ENCODE measurements around the gene RNF123.

Gene RNF123

DNA sequence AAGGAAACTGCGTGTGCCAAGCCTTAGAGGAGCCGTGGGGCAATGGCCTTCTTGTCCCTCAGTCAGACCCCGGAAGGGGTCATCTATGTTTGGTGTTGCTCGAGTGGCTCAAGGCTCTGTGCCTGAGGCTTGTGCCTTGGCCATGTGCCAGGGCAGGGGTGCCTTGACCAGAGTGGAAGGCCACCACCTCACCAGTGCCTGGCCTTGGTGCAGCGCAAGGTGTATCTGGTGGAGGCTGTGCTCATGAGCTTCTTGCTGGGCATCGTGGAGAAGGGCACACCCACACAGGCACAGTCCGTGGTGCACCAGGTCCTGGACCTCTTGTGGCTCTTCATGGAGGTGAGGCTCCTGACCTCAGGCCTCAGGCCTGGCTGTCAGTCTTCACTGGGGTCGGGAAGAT is 10.7 kb downstream of the RNF123 start:
- no peak overlapping the region for H3K9ac ChIP-seq (ENCODE audit: low read length in 5 of 5)
- no peaks in the 10 kb centered on the region for H3K27me3 ChIP-seq (ENCODE audit: control insufficient read depth in 5 of 5, insufficient read depth in 4 of 5, low read length in 5 of 5)
- no peak overlapping the region for H3K27ac ChIP-seq (ENCODE audit: low read depth, low read length)
- peaks cover 0 to 14% (median 7%) of the 10 kb centered on the region in 5 donors for H3K4me1 ChIP-seq (ENCODE audit: control insufficient read depth in 5 of 5, insufficient read depth in 5 of 5, low read length in 5 of 5)
- H3K36me3 ChIP-seq (ENCODE audit: control insufficient read depth in 5 of 5, insufficient read depth in 5 of 5, low read length in 5 of 5) = peaks cover 0 to 76% (median 65%) of the 10 kb centered on the region in 5 donors
- H3K9me3 ChIP-seq (ENCODE audit: control insufficient read depth in 5 of 5, low read length in 5 of 5) = no peaks in the 10 kb centered on the region
- no peak overlapping the region for H3K4me3 ChIP-seq (ENCODE audit: low read depth in 1 of 5, low read length in 5 of 5)

- no peak overlapping the region for H3K4me3 ChIP-seq (ENCODE audit: low read depth in 1 of 5, low read length in 5 of 5)
- peaks cover 0 to 14% (median 7%) of the 10 kb centered on the region in 5 donors for H3K4me1 ChIP-seq (ENCODE audit: control insufficient read depth in 5 of 5, insufficient read depth in 5 of 5, low read length in 5 of 5)
- no peak overlapping the region for H3K27ac ChIP-seq (ENCODE audit: low read depth, low read length)
- no peaks in the 10 kb centered on the region for H3K9me3 ChIP-seq (ENCODE audit: control insufficient read depth in 5 of 5, low read length in 5 of 5)
- H3K27me3 ChIP-seq (ENCODE audit: control insufficient read depth in 5 of 5, insufficient read depth in 4 of 5, low read length in 5 of 5) = no peaks in the 10 kb centered on the region
- peaks cover 0 to 82% (median 71%) of the 10 kb centered on the region in 5 donors for H3K36me3 ChIP-seq (ENCODE audit: control insufficient read depth in 5 of 5, insufficient read depth in 5 of 5, low read length in 5 of 5)
- no peak overlapping the region for H3K9ac ChIP-seq (ENCODE audit: low read length in 5 of 5)
Observed at GRCh38 chr3:49700453-49701128, 11.2 kb downstream of the RNF123 start.

DNA sequence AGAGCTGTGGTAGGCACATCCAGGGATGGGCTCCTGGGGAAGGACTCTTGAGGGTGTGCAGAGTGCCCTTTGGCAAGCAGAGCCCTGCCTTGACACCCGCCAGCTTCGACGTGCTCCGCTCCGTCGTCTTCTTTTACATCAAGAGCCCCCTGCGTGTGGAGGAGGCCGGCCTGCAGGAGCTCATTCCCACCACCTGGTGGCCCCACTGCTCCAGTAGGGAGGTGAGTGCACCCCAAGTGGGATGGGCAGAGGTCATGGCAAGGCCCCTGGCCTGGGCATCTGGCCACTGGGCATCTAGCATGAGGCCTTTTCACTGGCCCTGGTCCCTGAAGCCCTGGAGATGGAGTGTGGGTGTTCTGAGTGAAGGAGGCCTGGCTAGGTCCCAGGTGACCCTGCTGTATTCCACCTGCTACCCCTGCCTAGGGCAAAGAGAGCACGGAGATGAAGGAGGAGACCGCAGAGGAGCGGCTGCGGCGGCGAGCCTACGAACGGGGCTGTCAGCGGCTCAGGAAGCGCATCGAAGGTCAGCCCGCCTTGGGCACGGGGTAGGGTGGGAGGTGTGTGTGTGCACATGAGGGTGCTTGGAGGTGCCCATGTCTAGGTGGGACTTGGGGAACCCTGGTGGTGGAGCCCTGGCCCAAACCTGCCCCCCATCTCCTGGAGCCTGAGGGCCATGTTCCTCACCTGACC is 12.2 kb downstream of the RNF123 start:
- Histone ChIP-seq H3K4me1 (ENCODE audit: control insufficient read depth in 5 of 5, insufficient read depth in 5 of 5, low read length in 5 of 5) (peaks cover 0 to 14% (median 7%) of the 10 kb centered on the region in 5 donors), H3K9me3 (ENCODE audit: control insufficient read depth in 5 of 5, low read length in 5 of 5) (no peaks in the 10 kb centered on the region), H3K27ac (ENCODE audit: low read depth, low read length) (no peak overlapping the region), H3K4me3 (ENCODE audit: low read depth in 1 of 5, low read length in 5 of 5) (no peak overlapping the region), H3K9ac (ENCODE audit: low read length in 5 of 5) (no peak overlapping the region), H3K36me3 (ENCODE audit: control insufficient read depth in 5 of 5, insufficient read depth in 5 of 5, low read length in 5 of 5) (peaks cover 0 to 91% (median 79%) of the 10 kb centered on the region in 5 donors), H3K27me3 (ENCODE audit: control insufficient read depth in 5 of 5, insufficient read depth in 4 of 5, low read length in 5 of 5) (no peaks in the 10 kb centered on the region)

DNA sequence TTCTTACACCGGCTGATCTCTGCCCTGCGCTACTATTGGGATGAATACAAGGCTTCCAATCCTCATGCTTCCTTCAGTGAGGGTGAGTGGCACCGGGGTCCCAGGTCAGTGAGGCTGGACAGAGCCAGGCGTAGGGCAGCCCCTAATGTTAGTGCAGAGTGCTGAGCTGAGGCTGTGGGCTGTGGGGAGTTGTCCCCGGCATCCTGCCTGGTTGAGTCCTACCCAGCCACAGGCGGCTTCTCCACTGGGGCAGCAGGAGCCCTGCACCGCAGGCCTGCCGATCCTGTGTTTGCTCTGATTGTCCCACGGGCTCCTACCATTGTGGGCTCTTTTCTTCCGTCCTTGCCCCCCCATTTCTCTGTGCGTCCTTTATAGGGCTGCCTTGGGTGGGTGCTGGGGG is 13.3 kb downstream of the RNF123 start:
- Histone ChIP-seq H3K27me3 (ENCODE audit: control insufficient read depth in 5 of 5, insufficient read depth in 4 of 5, low read length in 5 of 5) (no peaks in the 10 kb centered on the region), H3K9ac (ENCODE audit: low read length in 5 of 5) (no peak overlapping the region), H3K27ac (ENCODE audit: low read depth, low read length) (no peak overlapping the region), H3K36me3 (ENCODE audit: control insufficient read depth in 5 of 5, insufficient read depth in 5 of 5, low read length in 5 of 5) (peaks cover 0 to 93% (median 79%) of the 10 kb centered on the region in 5 donors), H3K4me1 (ENCODE audit: control insufficient read depth in 5 of 5, insufficient read depth in 5 of 5, low read length in 5 of 5) (peaks cover 0 to 14% (median 7%) of the 10 kb centered on the region in 5 donors), H3K9me3 (ENCODE audit: control insufficient read depth in 5 of 5, low read length in 5 of 5) (no peaks in the 10 kb centered on the region), H3K4me3 (ENCODE audit: low read depth in 1 of 5, low read length in 5 of 5) (no peak overlapping the region)

DNA sequence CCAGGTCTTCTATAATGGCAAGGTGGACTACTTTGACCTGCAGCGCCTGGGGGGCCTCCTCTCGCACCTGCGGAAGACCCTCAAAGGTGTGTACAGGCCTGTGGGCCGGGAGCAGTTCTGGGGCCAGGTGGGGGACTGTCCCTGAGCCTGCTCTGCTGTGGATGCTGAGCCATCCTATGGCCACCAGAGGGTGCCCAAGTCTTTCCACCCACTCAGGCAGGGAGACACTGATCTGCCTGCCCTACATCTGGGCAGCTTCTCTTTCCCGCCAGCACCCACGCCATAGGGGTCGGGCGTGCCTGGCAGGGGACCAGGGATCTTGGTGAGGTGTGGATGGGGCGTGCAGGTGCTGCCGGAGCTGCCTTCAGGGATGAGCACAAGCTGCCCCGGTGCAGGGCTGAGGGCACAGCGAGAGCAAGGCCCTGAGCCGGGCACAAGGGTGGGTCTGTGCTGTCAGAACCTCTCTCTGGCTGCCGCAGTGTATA is 14.1 kb downstream of the RNF123 start:
- H3K4me3 ChIP-seq (ENCODE audit: low read depth in 1 of 5, low read length in 5 of 5) = no peak overlapping the region
- no peak overlapping the region for H3K27ac ChIP-seq (ENCODE audit: low read depth, low read length)
- peaks cover 0 to 14% (median 7%) of the 10 kb centered on the region in 5 donors for H3K4me1 ChIP-seq (ENCODE audit: control insufficient read depth in 5 of 5, insufficient read depth in 5 of 5, low read length in 5 of 5)
- peaks cover 0 to 90% (median 77%) of the 10 kb centered on the region in 5 donors for H3K36me3 ChIP-seq (ENCODE audit: control insufficient read depth in 5 of 5, insufficient read depth in 5 of 5, low read length in 5 of 5)
- H3K9me3 ChIP-seq (ENCODE audit: control insufficient read depth in 5 of 5, low read length in 5 of 5) = no peaks in the 10 kb centered on the region
- no peak overlapping the region for H3K9ac ChIP-seq (ENCODE audit: low read length in 5 of 5)
- H3K27me3 ChIP-seq (ENCODE audit: control insufficient read depth in 5 of 5, insufficient read depth in 4 of 5, low read length in 5 of 5) = no peaks in the 10 kb centered on the region

GRCh38 chr3:49703956-49704355 is 14.6 kb downstream of the RNF123 start:
- peaks cover 0 to 10% (median 6%) of the 10 kb centered on the region in 5 donors for H3K4me1 ChIP-seq (ENCODE audit: control insufficient read depth in 5 of 5, insufficient read depth in 5 of 5, low read length in 5 of 5)
- H3K36me3 ChIP-seq (ENCODE audit: control insufficient read depth in 5 of 5, insufficient read depth in 5 of 5, low read length in 5 of 5) = peaks cover 0 to 85% (median 76%) of the 10 kb centered on the region in 5 donors
- H3K9me3 ChIP-seq (ENCODE audit: control insufficient read depth in 5 of 5, low read length in 5 of 5) = no peaks in the 10 kb centered on the region
- no peak overlapping the region for H3K9ac ChIP-seq (ENCODE audit: low read length in 5 of 5)
- H3K27ac ChIP-seq (ENCODE audit: low read depth, low read length) = no peak overlapping the region
- no peak overlapping the region for H3K4me3 ChIP-seq (ENCODE audit: low read depth in 1 of 5, low read length in 5 of 5)
- H3K27me3 ChIP-seq (ENCODE audit: control insufficient read depth in 5 of 5, insufficient read depth in 4 of 5, low read length in 5 of 5) = no peaks in the 10 kb centered on the region

GRCh38 chr3:49704629-49705028 is 15.3 kb downstream of the RNF123 start:
- H3K27me3 ChIP-seq (ENCODE audit: control insufficient read depth in 5 of 5, insufficient read depth in 4 of 5, low read length in 5 of 5) = no peaks in the 10 kb centered on the region
- no peak overlapping the region for H3K9ac ChIP-seq (ENCODE audit: low read length in 5 of 5)
- no peaks in the 10 kb centered on the region for H3K9me3 ChIP-seq (ENCODE audit: control insufficient read depth in 5 of 5, low read length in 5 of 5)
- no peak overlapping the region for H3K4me3 ChIP-seq (ENCODE audit: low read depth in 1 of 5, low read length in 5 of 5)
- H3K36me3 ChIP-seq (ENCODE audit: control insufficient read depth in 5 of 5, insufficient read depth in 5 of 5, low read length in 5 of 5) = peaks cover 0 to 79% (median 72%) of the 10 kb centered on the region in 5 donors
- no peak overlapping the region for H3K27ac ChIP-seq (ENCODE audit: low read depth, low read length)
- H3K4me1 ChIP-seq (ENCODE audit: control insufficient read depth in 5 of 5, insufficient read depth in 5 of 5, low read length in 5 of 5) = peaks cover 0 to 3% (median 0%) of the 10 kb centered on the region in 5 donors

DNA sequence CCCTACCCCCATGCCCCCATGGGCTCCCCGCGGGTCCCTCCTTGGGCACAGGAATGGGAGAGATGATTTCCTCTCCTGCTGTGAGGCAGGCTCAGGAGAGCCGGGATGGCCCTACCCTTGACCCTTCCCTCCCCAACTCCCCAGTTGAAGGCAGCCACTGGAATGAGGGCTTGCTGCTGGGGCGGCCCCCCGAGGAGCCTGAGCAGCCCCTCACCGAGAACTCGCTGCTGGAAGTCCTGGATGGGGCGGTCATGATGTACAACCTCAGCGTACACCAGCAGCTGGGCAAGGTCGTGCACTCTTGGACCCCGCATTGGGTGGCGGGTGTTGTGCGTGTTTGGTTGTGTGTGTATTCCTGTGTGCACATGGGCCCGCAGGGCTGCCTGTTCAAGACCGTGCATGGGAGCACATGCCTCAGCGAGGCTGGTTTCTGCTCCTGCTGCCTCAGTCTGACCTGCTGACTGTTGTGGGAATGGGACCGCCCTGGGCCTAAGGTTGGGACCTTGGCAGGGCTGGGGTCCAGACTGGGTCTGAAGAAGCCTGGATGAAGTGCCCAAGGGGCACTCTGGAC is 16.1 kb downstream of the RNF123 start:
- H3K27me3 ChIP-seq (ENCODE audit: control insufficient read depth in 5 of 5, insufficient read depth in 4 of 5, low read length in 5 of 5) = no peaks in the 10 kb centered on the region
- H3K36me3 ChIP-seq (ENCODE audit: control insufficient read depth in 5 of 5, insufficient read depth in 5 of 5, low read length in 5 of 5) = peaks cover 0 to 73% (median 63%) of the 10 kb centered on the region in 5 donors
- peaks cover 0 to 3% (median 0%) of the 10 kb centered on the region in 5 donors for H3K4me1 ChIP-seq (ENCODE audit: control insufficient read depth in 5 of 5, insufficient read depth in 5 of 5, low read length in 5 of 5)
- H3K4me3 ChIP-seq (ENCODE audit: low read depth in 1 of 5, low read length in 5 of 5) = no peak overlapping the region
- H3K27ac ChIP-seq (ENCODE audit: low read depth, low read length) = no peak overlapping the region
- no peak overlapping the region for H3K9ac ChIP-seq (ENCODE audit: low read length in 5 of 5)
- no peaks in the 10 kb centered on the region for H3K9me3 ChIP-seq (ENCODE audit: control insufficient read depth in 5 of 5, low read length in 5 of 5)

- H3K4me1 ChIP-seq (ENCODE audit: control insufficient read depth in 5 of 5, insufficient read depth in 5 of 5, low read length in 5 of 5) = no peaks in the 10 kb centered on the region
- H3K9ac ChIP-seq (ENCODE audit: low read length in 5 of 5) = peak overlapping the region in 1 of 5 donors; percentile 23
- H3K36me3 ChIP-seq (ENCODE audit: control insufficient read depth in 5 of 5, insufficient read depth in 5 of 5, low read length in 5 of 5) = peaks cover 0 to 68% (median 57%) of the 10 kb centered on the region in 5 donors
- H3K9me3 ChIP-seq (ENCODE audit: control insufficient read depth in 5 of 5, low read length in 5 of 5) = no peaks in the 10 kb centered on the region
- no peak overlapping the region for H3K27ac ChIP-seq (ENCODE audit: low read depth, low read length)
- no peaks in the 10 kb centered on the region for H3K27me3 ChIP-seq (ENCODE audit: control insufficient read depth in 5 of 5, insufficient read depth in 4 of 5, low read length in 5 of 5)
- H3K4me3 ChIP-seq (ENCODE audit: low read depth in 1 of 5, low read length in 5 of 5) = no peak overlapping the region
Observed at GRCh38 chr3:49706456-49707112, 17.2 kb downstream of the RNF123 start.
